ENCODE measurements around the gene GPR34.
"Not testable (repeated sequence)": the region's sequence is repeated elsewhere in the genome, so short reads cannot be mapped to it uniquely, and the experiment has no call there.

The GPR34 gene

GRCh38 chrX:41688835-41689234 lies at the start of gene GPR34:
Gene GPR34, plus strand, starts transcription at chrX:41688973. Its CDS starts 6,661 bp downstream, at chrX:41695634.
- DNase-seq (ENCODE audit: low spot score) = no peak

- not testable (repeated sequence) for DNase-seq (ENCODE audit: low spot score)
Observed at GRCh38 chrX:41646201-41646600, 42.6 kb upstream of the GPR34 start.

- DNase-seq (ENCODE audit: low spot score) = no peak
Observed at GRCh38 chrX:41653125-41653524, 35.6 kb upstream of the GPR34 start.

GRCh38 chrX:41655101-41655500 lies 33.7 kb upstream of the GPR34 start:
- DNase-seq (ENCODE audit: low spot score) = no peak

- no peak for DNase-seq (ENCODE audit: low spot score)
Observed at GRCh38 chrX:41655631-41656030, 33.1 kb upstream of the GPR34 start.

- DNase-seq (ENCODE audit: low spot score) = no peak
Observed at GRCh38 chrX:41661366-41662095, 27.2 kb upstream of the GPR34 start.

GRCh38 chrX:41664375-41664901 lies 24.3 kb upstream of the GPR34 start:
- DNase-seq (ENCODE audit: low spot score) = no peak

GRCh38 chrX:41664908-41665307 lies 23.9 kb upstream of the GPR34 start:
- no peak for DNase-seq (ENCODE audit: low spot score)

GRCh38 chrX:41665686-41666085 lies 23.1 kb upstream of the GPR34 start:
- no peak for DNase-seq (ENCODE audit: low spot score)

- no peak for DNase-seq (ENCODE audit: low spot score)
Observed at GRCh38 chrX:41666251-41666650, 22.5 kb upstream of the GPR34 start.

GRCh38 chrX:41667631-41668030 lies 21.1 kb upstream of the GPR34 start:
- no peak for DNase-seq (ENCODE audit: low spot score)

- no peak for DNase-seq (ENCODE audit: low spot score)
Observed at GRCh38 chrX:41670112-41670511, 18.7 kb upstream of the GPR34 start.

GRCh38 chrX:41671082-41671481 lies 17.7 kb upstream of the GPR34 start:
- no peak for DNase-seq (ENCODE audit: low spot score)

- DNase-seq (ENCODE audit: low spot score) = no peak
Observed at GRCh38 chrX:41672643-41673042, 16.1 kb upstream of the GPR34 start.

- not testable (repeated sequence) for DNase-seq (ENCODE audit: low spot score)
Observed at GRCh38 chrX:41676361-41676760, 12.4 kb upstream of the GPR34 start.

GRCh38 chrX:41677183-41678060 lies 11.4 kb upstream of the GPR34 start:
- DNase-seq (ENCODE audit: low spot score) = no peak

- no peak for DNase-seq (ENCODE audit: low spot score)
Observed at GRCh38 chrX:41684138-41684537, 4.6 kb upstream of the GPR34 start.

- no peak for DNase-seq (ENCODE audit: low spot score)
Observed at GRCh38 chrX:41684940-41685339, 3.8 kb upstream of the GPR34 start.

GRCh38 chrX:41686788-41687187 lies 2.0 kb upstream of the GPR34 start:
- no peak for DNase-seq (ENCODE audit: low spot score)

- DNase-seq (ENCODE audit: low spot score) = no peak
Observed at GRCh38 chrX:41688156-41688555, 617 bp upstream of the GPR34 start.

- no peak for DNase-seq (ENCODE audit: low spot score)
Observed at GRCh38 chrX:41689711-41690110, 938 bp downstream of the GPR34 start.

- no peak for DNase-seq (ENCODE audit: low spot score)
Observed at GRCh38 chrX:41692162-41692749, 3.5 kb downstream of the GPR34 start.

GRCh38 chrX:41693024-41693423 lies 4.3 kb downstream of the GPR34 start:
- DNase-seq (ENCODE audit: low spot score) = no peak
